ENCODE results near the gene ZNF865.

The ZNF865 gene

DNA sequence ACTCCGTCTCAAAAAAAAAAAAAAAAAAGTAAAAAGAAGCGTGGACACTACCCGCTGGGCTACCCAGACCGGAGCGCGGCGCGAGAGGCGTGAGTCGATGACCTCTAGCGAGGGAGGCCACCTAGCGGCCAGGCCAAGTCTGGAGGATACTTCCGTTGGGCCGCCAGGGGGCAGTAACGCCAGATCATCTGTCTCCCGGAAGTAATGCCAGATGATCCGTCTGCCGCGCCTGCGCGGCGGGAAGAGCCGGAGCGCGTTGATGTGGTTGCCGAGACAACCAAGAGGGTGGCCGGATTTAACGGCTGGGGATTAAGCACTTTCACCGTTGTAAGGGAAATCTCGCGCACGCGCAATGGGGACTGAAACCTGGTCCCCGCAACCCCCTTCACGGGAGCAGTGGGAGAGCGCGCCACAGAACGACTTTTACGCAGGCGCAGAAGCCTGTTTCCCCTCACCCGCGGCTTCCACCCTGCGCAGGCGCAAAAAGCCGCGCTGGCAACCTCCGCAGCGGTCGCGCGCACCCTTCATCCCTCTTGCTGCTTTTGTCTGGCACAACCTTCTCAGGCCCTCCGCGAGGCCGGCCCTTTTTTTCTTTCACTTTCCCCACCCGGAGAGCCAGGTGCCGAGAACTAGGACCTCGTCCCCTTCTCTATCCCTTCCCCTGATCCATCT, 48.3 kb downstream of the ZNF865 start:
- H3K27me3 ChIP-seq (ENCODE audit: insufficient read depth, low read length, poor library complexity), result no peaks in the 10 kb centered on the region
- H3K36me3 ChIP-seq (ENCODE audit: insufficient read depth, low read length), result peaks cover 38% of the 10 kb centered on the region
- peak; percentile 56 for ATAC-seq (ENCODE audit: insufficient read depth, low read depth)
- peak; percentile 99 for DNase-seq
- no peaks in the 10 kb centered on the region for H3K9me3 ChIP-seq (ENCODE audit: insufficient read depth, low read length, severe bottlenecking)
- H3K4me2 ChIP-seq (ENCODE audit: insufficient read depth, low read length), result peak overlapping the region; percentile 60
- H3K9ac ChIP-seq (ENCODE audit: low read depth, low read length), result peak overlapping the region; percentile 90
- peaks cover 54% of the 10 kb centered on the region for H3K79me2 ChIP-seq (ENCODE audit: insufficient read depth, low read length)
- TF ChIP-seq EZH2 (IDR thresholded peaks at IDR 0.05; ENCODE audit: borderline replicate concordance, low read depth, low read length, severe bottlenecking), result no peak
- TF ChIP-seq CTCF (IDR thresholded peaks at IDR 0.05; ENCODE audit: borderline replicate concordance, extremely low read depth, low read length, poor library complexity, severe bottlenecking), result peak; percentile 99
- peak overlapping the region; percentile 48 to 68; a peak in 3 of 4 replicates for H3K4me3 ChIP-seq (ENCODE audit: low read depth in 1 of 2, low read length in 2 of 2)
- H3K27ac ChIP-seq (ENCODE audit: low read length), result peak overlapping the region; percentile 99
- peaks cover 34% of the 10 kb centered on the region for H4K20me1 ChIP-seq (ENCODE audit: insufficient read depth, low read length)
- H3K4me1 ChIP-seq (ENCODE audit: insufficient read depth, low read length), result peaks cover 59% of the 10 kb centered on the region
- peak overlapping the region; percentile 68 for H2AFZ ChIP-seq (ENCODE audit: low read depth, low read length)

GRCh38 chr19:55654323-55654867, 48.9 kb downstream of the ZNF865 start:
- ATAC-seq (ENCODE audit: insufficient read depth, low read depth) (peak; percentile 83), DNase-seq (peak; percentile 99)
- Histone ChIP-seq H3K9me3 (ENCODE audit: insufficient read depth, low read length, severe bottlenecking) (no peaks in the 10 kb centered on the region), H3K4me3 (ENCODE audit: low read depth in 1 of 2, low read length in 2 of 2) (peak overlapping the region; percentile 48 to 68; a peak in 3 of 4 replicates), H3K36me3 (ENCODE audit: insufficient read depth, low read length) (peaks cover 44% of the 10 kb centered on the region), H2AFZ (ENCODE audit: low read depth, low read length) (peak overlapping the region; percentile 80), H3K4me2 (ENCODE audit: insufficient read depth, low read length) (peak overlapping the region; percentile 60), H3K79me2 (ENCODE audit: insufficient read depth, low read length) (peaks cover 56% of the 10 kb centered on the region), H3K9ac (ENCODE audit: low read depth, low read length) (peak overlapping the region; percentile 90), H3K27ac (ENCODE audit: low read length) (peak overlapping the region; percentile 99), H3K4me1 (ENCODE audit: insufficient read depth, low read length) (peaks cover 59% of the 10 kb centered on the region), H3K27me3 (ENCODE audit: insufficient read depth, low read length, poor library complexity) (no peaks in the 10 kb centered on the region), H4K20me1 (ENCODE audit: insufficient read depth, low read length) (peaks cover 40% of the 10 kb centered on the region)
- TF ChIP-seq EZH2 (IDR thresholded peaks at IDR 0.05; ENCODE audit: borderline replicate concordance, low read depth, low read length, severe bottlenecking) (no peak), CTCF (IDR thresholded peaks at IDR 0.05; ENCODE audit: borderline replicate concordance, extremely low read depth, low read length, poor library complexity, severe bottlenecking) (no peak)

- peak; percentile 54 for ATAC-seq (ENCODE audit: insufficient read depth, low read depth)
- TF ChIP-seq EZH2 (IDR thresholded peaks at IDR 0.05; ENCODE audit: borderline replicate concordance, low read depth, low read length, severe bottlenecking) (no peak), CTCF (IDR thresholded peaks at IDR 0.05; ENCODE audit: borderline replicate concordance, extremely low read depth, low read length, poor library complexity, severe bottlenecking) (no peak)
- H3K4me1 ChIP-seq (ENCODE audit: insufficient read depth, low read length), result peaks cover 59% of the 10 kb centered on the region
- peak within 1 kb of the TSS; percentile 90 for H3K9ac ChIP-seq (ENCODE audit: low read depth, low read length)
- H2AFZ ChIP-seq (ENCODE audit: low read depth, low read length), result peak within 1 kb of the TSS; percentile 80
- H3K4me3 ChIP-seq (ENCODE audit: low read depth in 1 of 2, low read length in 2 of 2), result peak within 1 kb of the TSS; percentile 76 to 89
- H3K4me2 ChIP-seq (ENCODE audit: insufficient read depth, low read length), result peak within 1 kb of the TSS; percentile 83
- peak within 1 kb of the TSS; percentile 99 for H3K27ac ChIP-seq (ENCODE audit: low read length)
- H3K79me2 ChIP-seq (ENCODE audit: insufficient read depth, low read length), result peaks cover 59% of the 10 kb centered on the region
- H3K9me3 ChIP-seq (ENCODE audit: insufficient read depth, low read length, severe bottlenecking), result no peaks in the 10 kb centered on the region
- peaks cover 50% of the 10 kb centered on the region for H3K36me3 ChIP-seq (ENCODE audit: insufficient read depth, low read length)
- H3K27me3 ChIP-seq (ENCODE audit: insufficient read depth, low read length, poor library complexity), result no peaks in the 10 kb centered on the region
- H4K20me1 ChIP-seq (ENCODE audit: insufficient read depth, low read length), result peaks cover 47% of the 10 kb centered on the region
- DNase-seq, result peak; percentile 96
Measured at GRCh38 chr19:55654868-55655647, 49.6 kb downstream of the ZNF865 start, which contains the start of gene U2AF2. U2AF2 (plus strand) TSS chr19:55655035; CDS start chr19:55655105, 70 bp downstream.
